Activated CD8-positive, alpha-beta T cell treated with anti-CD3 and anti-CD28 coated beads for 36 hours (primary cell): Measurements from ENCODE around the gene LUC7L3. TPM values are rescaled to one million over a fixed set of nuclear protein-coding genes. Genes with fewer than 3 reads are reported as not detected.

Experiments
- ATAC-seq: fragments of 200-7000 bp; cut with Tn5 transposase; one replicate; pipeline ENCODE4 v1.10.0; 2021; ENCODE audit warnings: mild to moderate bottlenecking, moderate library complexity
- CTCF ChIA-PET: fragments of 350-600 bp; sonication (Branson Sonifier 250); formaldehyde crosslinking; loops from one replicate; lab custom pipeline; 2021; ENCODE audit warnings: antibody characterized with exemption; lab: Charles Lee
- POLR2A ChIA-PET: fragments of 350-600 bp; sonication (Branson Sonifier 250); formaldehyde crosslinking; loops from one replicate; lab custom pipeline; 2021; ENCODE audit warnings: antibody characterized with exemption; lab: Charles Lee
- DNase-seq: peaks from one replicate; pipeline ENCODE4 v3.0.0-alpha.2; 2020
- H3K27ac Mint-ChIP-seq: one replicate; pipeline ENCODE4 v1.8.0; 2021; ENCODE audit warnings: mild to moderate bottlenecking, mixed read lengths
- H3K27me3 Mint-ChIP-seq: one replicate; pipeline ENCODE4 v1.8.0; 2021; ENCODE audit warnings: mixed read lengths
- H3K36me3 Mint-ChIP-seq: one replicate; pipeline ENCODE4 v1.8.0; 2021; ENCODE audit warnings: low read depth, mixed read lengths
- H3K4me1 Mint-ChIP-seq: one replicate; pipeline ENCODE4 v1.8.0; 2021; ENCODE audit warnings: low read depth, mixed read lengths
- H3K4me3 Mint-ChIP-seq: one replicate; pipeline ENCODE4 v1.8.0; 2021; ENCODE audit warnings: mild to moderate bottlenecking, moderate library complexity, mixed read lengths
- H3K9me3 Mint-ChIP-seq: one replicate; pipeline ENCODE4 v1.8.0; 2021; ENCODE audit warnings: mixed read lengths
- CTCF ChIP-seq: fragments of 200-600 bp; IDR thresholded peaks from one replicate; pipeline ENCODE4 v1.8.0; 2022; ENCODE audit warnings: antibody characterized with exemption, mild to moderate bottlenecking
- intact Hi-C: fragments of 100-400 bp; cut with micrococcal nuclease; formaldehyde crosslinking; loops from one replicate; pipeline ENCODE4 v1.10.0; 2022
- total RNA-seq, 2 experiments: library from RNA; stranded (reverse); gene quantifications; one replicate each; pipeline ENCODE4 v1.2.3, GENCODE V29; 2021

LUC7L3 gene
- total RNA-seq, 2 experiments from 2014 or later, result 148 to 160 TPM

GRCh38 chr17:50767030-50767429 is 47.6 kb downstream of the LUC7L3 start:
- POLR2A ChIA-PET, result no interaction called here

DNA sequence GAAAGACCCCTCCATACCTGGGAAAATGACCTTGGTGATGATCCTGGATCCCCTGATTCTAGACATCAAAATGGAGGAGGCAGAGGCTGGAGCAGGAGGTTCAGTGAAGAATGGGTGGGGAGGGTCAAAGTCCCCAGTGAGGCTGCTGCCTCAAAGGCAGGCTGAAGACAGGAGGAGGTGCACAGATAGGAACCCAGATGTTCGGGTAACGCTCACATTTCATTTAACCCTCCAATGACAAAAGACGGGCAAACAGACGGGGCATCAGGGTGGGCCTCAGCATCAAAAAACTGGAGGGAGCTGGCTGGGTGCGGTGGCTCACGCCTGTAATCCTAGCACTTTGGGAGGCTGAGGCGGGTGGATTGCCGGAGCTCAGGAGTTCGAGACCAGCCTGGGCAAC is 48.0 kb downstream of the LUC7L3 start, which contains the start of gene ANKRD40CL:
ANKRD40CL (minus strand) TSS at position 73 of the 400 bp plus-strand sequence. CDS start 605 bp downstream, outside the sequence.
- no peak within 1 kb of the TSS for H3K27ac Mint-ChIP-seq

More at GRCh38 chr17:50767030-50767429, 47.6 kb downstream of the LUC7L3 start:
- Mint-ChIP-seq H3K4me3 (no peak overlapping the region), H3K27ac (no peak overlapping the region), H3K9me3 (no peaks in the 10 kb centered on the region), H3K27me3 (peaks cover 4% of the 10 kb centered on the region), H3K4me1 (peaks cover 6% of the 10 kb centered on the region), H3K36me3 (no peaks in the 10 kb centered on the region)
- ATAC-seq (no peak), DNase-seq (no peak)
- intact Hi-C loops, result no loop called here
- no peak for TF ChIP-seq CTCF
- CTCF ChIA-PET, result interaction anchor here (8.4 kb wide), 1 partner anchor 17 kb away, joined by 49 read pairs; no protein-coding TSS in a partner anchor

GRCh38 chr17:50768346-50768761 is 49.0 kb downstream of the LUC7L3 start:
- ATAC-seq, result no peak
- CTCF ChIA-PET, result interaction anchor here (8.4 kb wide), 1 partner anchor 16 kb away, joined by 49 read pairs; no protein-coding TSS in a partner anchor
- peaks cover 2% of the 10 kb centered on the region for H3K4me1 Mint-ChIP-seq

More for the DNA sequence above, 48.0 kb downstream of the LUC7L3 start, which contains the start of gene ANKRD40CL:
- no peak for TF ChIP-seq CTCF
- Mint-ChIP-seq H3K36me3 (no peaks in the 10 kb centered on the region), H3K27me3 (peaks cover 4% of the 10 kb centered on the region), H3K9me3 (no peaks in the 10 kb centered on the region), H3K4me1 (peaks cover 8% of the 10 kb centered on the region), H3K4me3 (no peak within 1 kb of the TSS)
- intact Hi-C loops, result no loop called here
- ATAC-seq, result no peak
- DNase-seq, result no peak
- ChIA-PET POLR2A (no interaction called here), CTCF (interaction anchor here (8.4 kb wide), 1 partner anchor 17 kb away, joined by 49 read pairs; no protein-coding TSS in a partner anchor)

GRCh38 chr17:50769884-50770283 is 50.5 kb downstream of the LUC7L3 start:
- H3K27me3 Mint-ChIP-seq, result peaks cover 1% of the 10 kb centered on the region
- H3K4me3 Mint-ChIP-seq, result no peak overlapping the region

More at GRCh38 chr17:50768346-50768761, 49.0 kb downstream of the LUC7L3 start:
- Mint-ChIP-seq H3K27me3 (peaks cover 4% of the 10 kb centered on the region), H3K4me3 (no peak overlapping the region), H3K9me3 (no peaks in the 10 kb centered on the region), H3K36me3 (no peaks in the 10 kb centered on the region), H3K27ac (no peak overlapping the region)
- POLR2A ChIA-PET, result no interaction called here
- no peak for TF ChIP-seq CTCF
- no peak for DNase-seq
- intact Hi-C loops, result no loop called here

More at GRCh38 chr17:50769884-50770283, 50.5 kb downstream of the LUC7L3 start:
- H3K9me3 Mint-ChIP-seq, result no peaks in the 10 kb centered on the region
- ATAC-seq (no peak), DNase-seq (no peak)
- H3K4me1 Mint-ChIP-seq, result peaks cover 2% of the 10 kb centered on the region
- no peak overlapping the region for H3K27ac Mint-ChIP-seq
- POLR2A ChIA-PET, result no interaction called here
- CTCF ChIA-PET, result interaction anchor here (1.0 kb wide), 1 partner anchor 14 kb away, joined by 6 read pairs; no protein-coding TSS in a partner anchor
- TF ChIP-seq CTCF, result no peak
- H3K36me3 Mint-ChIP-seq, result no peaks in the 10 kb centered on the region
- intact Hi-C loops, result no loop called here
